Activated CD8-positive, alpha-beta memory T cell treated with anti-CD3 and anti-CD28 coated beads, Interleukin-2, amount 50 U/mL, for 48 hours (primary cell): ENCODE measurements around the gene MRPL2.

ENCODE experiments used
- DNase-seq: peaks from one replicate; pipeline ENCODE4 v3.0.0-alpha.2; 2020

The MRPL2 gene

GRCh38 chr6:43059168-43060033 is at the start of gene MRPL2, which contains the start of gene KLC4:
Gene MRPL2, minus strand, starts transcription at chr6:43059434. Its CDS starts 53 bp downstream, at chr6:43059381.
Gene KLC4, plus strand, starts transcription at chr6:43059631. Its CDS starts 1,705 bp downstream, at chr6:43061336.
- peak; percentile 97 for DNase-seq

DNA sequence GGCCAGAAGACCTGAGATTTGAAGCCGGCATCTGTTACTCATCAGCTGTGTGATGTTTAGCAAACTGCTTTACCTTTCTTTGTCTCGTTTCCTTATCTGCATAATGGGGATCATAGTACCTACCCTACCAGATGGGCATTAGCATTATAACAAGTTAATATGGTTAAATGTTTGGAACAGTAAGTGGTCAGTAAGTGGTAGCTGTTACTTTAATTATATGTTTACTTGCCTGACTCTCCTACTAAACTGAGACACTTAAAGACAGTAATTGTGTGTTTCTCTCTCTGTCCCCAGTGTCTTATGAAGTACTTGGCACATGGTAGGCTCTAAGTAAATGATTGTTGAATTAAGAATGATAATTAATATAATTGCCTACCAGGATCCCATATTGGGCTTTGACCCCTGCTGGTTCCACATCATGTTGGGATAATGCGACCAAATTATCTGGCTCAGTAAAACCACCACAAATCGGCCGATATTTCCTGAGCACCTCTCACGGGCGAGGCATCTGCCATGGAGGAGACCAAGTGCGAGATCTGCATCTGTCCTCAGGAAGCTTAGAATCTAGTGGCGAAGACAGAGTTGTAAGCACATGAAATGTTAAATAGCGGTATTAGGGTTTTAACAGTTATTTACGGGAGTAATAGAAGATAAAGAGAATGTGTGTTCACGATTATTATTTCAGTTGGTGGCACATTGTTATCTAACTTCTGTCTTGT is 48.3 kb upstream of the MRPL2 start:
- DNase-seq: no peak

DNA sequence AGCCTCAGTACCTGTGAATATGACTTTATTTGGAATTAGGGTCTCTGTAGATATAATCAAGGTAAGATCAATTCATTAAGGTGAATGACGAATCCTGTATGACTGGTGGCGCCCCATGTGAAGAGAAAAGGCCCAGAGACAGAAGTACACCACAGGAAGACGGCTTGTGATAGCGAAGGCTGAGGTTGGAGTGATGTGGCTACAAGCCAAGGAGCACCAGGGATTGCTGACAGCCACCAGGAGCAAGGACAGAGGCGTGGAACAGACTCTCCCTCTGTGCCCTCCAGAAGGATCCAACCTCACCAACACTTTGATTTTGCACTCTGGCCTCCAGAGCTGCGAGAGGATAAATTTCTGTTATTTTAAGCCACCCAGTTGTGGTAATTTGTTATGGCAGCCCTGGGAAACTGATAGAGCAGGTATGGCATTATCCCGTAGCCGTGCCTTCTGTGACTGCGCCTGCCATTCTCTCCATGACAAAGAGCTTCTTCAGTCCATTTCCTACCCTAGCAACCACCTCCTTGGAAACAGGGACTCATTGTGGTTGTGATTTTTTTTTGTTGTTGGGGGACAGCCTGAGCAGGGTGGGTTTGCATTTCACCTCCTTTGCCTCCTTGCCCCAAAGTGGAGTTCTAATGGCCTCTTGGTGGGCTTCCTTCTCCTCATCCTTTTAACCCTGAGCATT is 46.4 kb upstream of the MRPL2 start:
- DNase-seq: no peak

- DNase-seq: no peak
Observed at GRCh38 chr6:43103253-43103876, 44.1 kb upstream of the MRPL2 start.

DNA sequence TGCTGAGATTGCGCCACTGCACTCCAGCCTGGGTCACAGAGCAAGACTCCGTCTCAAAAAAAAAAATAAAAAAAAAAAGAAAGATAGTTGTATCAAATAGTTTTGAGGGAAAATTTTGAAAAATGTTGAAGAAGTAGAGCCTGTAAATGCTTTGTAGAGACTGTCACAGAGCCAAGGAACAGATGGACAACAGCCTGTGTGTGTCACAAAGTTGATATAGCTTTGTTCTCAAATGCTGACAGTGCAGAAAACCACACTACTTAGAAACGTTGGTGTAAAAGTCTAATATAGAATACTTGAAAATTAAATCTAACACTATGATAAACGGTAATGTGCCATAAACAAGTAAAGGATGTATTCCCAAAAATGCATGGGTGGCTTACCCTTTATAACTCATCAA is 42.3 kb upstream of the MRPL2 start:
- no peak for DNase-seq

- DNase-seq: no peak
Observed at GRCh38 chr6:43097502-43097901, 38.3 kb upstream of the MRPL2 start.

- DNase-seq: no peak
Observed at GRCh38 chr6:43097098-43097489, 37.9 kb upstream of the MRPL2 start.

GRCh38 chr6:43096451-43097097 is 37.3 kb upstream of the MRPL2 start:
- no peak for DNase-seq

GRCh38 chr6:43095939-43096338 is 36.7 kb upstream of the MRPL2 start:
- DNase-seq: no peak

DNA sequence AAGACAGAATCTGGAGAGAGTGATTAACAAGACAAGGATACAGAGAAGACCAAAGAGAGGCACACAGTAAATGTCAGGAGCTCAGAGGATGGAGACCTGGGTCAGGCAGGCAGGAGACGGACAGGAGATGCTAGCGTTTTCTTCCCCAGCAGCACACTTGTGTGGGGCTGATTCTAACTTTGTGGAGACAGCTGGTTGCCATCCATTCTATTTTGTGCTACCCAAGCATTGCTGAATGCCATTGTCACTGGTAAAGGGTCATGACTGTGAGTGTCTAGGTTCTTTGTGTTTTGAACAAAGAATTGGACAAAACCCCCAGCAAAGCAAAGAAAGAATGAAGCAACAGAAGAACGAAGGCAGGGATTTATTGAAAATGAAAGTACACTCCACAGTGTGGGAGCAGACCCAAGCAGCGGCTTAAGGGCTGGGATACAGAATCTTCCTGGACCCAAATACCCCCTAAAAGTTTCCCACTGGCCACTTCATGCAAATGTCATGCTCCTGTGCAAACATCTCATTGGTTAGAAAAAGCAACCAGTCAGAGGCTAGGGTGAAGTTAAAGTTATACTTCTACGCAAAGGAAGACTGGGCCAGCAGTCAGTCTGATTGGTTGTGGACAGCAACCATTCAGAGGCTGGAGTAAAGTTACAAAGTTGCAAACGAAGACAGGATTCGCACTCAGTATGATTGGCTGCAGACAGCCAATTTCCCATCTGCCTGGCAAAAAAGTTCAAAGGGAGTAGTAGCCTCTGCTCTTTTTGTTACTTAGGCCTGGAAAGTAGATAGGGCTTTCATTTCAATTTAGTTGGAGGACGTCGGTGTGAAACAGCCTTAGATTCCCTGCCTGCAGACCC is 34.4 kb upstream of the MRPL2 start:
- DNase-seq: no peak

GRCh38 chr6:43092635-43093034 is 33.4 kb upstream of the MRPL2 start:
- DNase-seq: no peak

- no peak for DNase-seq
Observed at GRCh38 chr6:43091436-43091991, 32.3 kb upstream of the MRPL2 start.

DNA sequence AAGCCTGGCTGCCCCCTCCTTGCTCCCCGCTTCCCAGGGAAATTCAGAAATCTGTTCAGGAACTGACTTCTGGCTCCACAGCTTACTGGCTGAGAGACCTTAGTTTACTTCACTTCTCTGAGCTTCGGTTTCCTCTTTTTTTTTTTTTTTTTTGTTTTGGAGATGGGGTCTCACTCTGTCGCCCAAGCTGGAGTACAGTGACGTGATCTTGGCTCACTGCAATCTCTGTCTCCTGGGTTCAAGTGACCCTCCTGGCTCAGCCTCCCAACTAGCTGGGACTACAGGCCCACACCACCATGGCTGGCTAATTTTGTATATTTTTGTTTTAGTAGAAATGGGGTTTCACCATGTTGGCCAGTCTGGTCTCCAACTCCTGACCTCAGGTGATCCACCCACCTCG is 31.8 kb upstream of the MRPL2 start:
- no peak for DNase-seq

GRCh38 chr6:43090559-43090956 is 31.3 kb upstream of the MRPL2 start:
- DNase-seq: no peak

DNA sequence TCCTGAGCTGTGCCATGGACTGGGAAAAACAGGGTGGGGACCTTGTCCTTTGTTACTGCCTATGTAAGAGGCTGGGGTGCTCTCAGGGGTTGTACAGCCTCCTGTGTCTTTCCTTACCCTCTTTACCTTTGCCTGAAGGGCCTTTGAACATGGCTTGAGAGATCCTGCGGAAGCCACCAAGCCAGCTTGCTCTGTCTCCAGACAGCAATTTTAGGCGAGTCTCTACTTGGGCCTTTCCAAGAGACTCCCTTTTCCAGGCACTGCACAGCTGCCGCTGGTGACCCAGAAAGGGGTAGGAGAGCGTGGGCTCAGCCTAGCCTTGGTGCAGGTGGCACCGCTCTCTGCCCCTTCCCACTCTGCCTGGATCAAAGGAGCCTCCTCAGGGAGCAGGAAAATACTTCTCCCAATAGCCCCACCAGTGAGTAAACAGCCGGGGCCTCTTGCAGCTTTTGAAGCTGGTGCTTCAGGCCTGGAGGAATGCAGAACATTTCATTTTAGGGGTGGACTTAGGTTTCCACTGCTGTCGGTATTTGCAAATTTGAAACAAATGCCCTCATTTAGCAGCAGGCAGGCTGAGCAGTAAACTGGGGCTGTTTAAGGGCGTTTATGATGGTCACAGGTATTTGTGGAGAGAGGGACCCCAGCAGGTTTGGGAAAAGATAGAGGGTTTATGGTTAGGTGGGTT is 30.8 kb upstream of the MRPL2 start:
- no peak for DNase-seq

DNA sequence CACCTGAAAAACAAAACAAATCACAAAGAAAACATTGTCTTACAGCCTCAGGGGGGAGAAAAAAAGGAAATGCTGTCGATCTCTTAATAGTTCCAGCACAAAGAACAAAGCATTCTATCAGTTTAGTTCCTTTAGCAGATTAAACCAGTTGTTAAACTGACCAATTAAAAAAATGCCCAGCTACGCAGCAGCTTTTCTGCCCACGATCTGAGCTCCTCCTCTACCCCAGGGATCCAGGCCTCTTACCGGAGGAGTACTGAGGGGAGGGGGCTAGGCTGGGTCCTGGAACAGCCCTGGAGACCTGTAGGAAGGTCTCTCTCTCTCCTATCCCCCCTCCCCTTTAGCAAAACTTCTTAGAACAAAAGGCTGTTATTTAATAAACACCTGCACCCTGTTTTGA is 30.2 kb upstream of the MRPL2 start:
- no peak for DNase-seq

DNA sequence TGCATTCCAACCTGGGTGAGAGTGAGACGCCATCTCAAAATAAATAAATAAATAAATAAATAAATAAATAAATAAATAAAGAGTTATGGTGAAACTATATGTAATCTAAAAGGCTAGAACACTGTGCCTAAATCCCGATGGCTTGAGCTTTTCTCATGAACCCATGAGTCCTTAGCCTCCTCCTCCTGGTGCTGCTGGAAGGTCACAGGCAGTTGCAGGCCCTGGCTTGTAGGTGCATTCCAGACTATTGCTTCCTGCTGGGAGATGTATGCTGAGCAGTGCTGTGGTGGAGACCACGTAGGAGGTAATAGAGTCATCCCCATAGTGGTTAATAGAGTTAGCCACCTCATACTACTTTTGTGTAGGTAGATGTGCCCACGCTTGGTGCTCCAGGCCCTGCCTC is 29.4 kb upstream of the MRPL2 start:
- DNase-seq: no peak

GRCh38 chr6:43086022-43086658 is 26.9 kb upstream of the MRPL2 start:
- no peak for DNase-seq

- DNase-seq: no peak
Observed at GRCh38 chr6:43082806-43083655, 23.8 kb upstream of the MRPL2 start.
